PFSK-1 (cell line): Measurements from ENCODE around the gene ZFYVE27.

Experiments
- FOXP2 ChIP-seq: optimal IDR thresholded peaks from 2 replicates; pipeline ENCODE3; 2011; ENCODE audit warnings: borderline replicate concordance, control low read depth, inconsistent platforms; ENCODE audit not compliant: insufficient read depth; ENCODE audit errors: extremely low read length, extremely low read depth
- POLR2AphosphoS5 ChIP-seq: IDR thresholded peaks from 2 replicates; pipeline ENCODE4 v1.6.1; 2012; ENCODE audit warnings: low read depth, mild to moderate bottlenecking, control low read depth, low read length, moderate library complexity
- SIN3A ChIP-seq: IDR thresholded peaks from 2 replicates; pipeline ENCODE4 v1.6.1; 2012; ENCODE audit warnings: mild to moderate bottlenecking, low read length, moderate library complexity, borderline replicate concordance; ENCODE audit not compliant: insufficient read depth
- TAF1 ChIP-seq: IDR thresholded peaks from 2 replicates; pipeline ENCODE4 v1.6.1; 2012; ENCODE audit warnings: low read length, control low read depth, borderline replicate concordance; ENCODE audit not compliant: insufficient read depth
- TF ChIP-seq, protein P1 (sequence below), 2 experiments: IDR thresholded peaks; 2 replicates each; pipeline versions ENCODE4 v1.6.1 to v1.8.0; 2011 to 2012; ENCODE audit warnings: low read depth in 2 of 2, low read length in 2 of 2, control low read depth in 1 of 2, inconsistent platforms in 1 of 2, mild to moderate bottlenecking in 1 of 2, moderate library complexity in 1 of 2; ENCODE audit not compliant: insufficient read depth in 1 of 2

ZFYVE27 gene

DNA sequence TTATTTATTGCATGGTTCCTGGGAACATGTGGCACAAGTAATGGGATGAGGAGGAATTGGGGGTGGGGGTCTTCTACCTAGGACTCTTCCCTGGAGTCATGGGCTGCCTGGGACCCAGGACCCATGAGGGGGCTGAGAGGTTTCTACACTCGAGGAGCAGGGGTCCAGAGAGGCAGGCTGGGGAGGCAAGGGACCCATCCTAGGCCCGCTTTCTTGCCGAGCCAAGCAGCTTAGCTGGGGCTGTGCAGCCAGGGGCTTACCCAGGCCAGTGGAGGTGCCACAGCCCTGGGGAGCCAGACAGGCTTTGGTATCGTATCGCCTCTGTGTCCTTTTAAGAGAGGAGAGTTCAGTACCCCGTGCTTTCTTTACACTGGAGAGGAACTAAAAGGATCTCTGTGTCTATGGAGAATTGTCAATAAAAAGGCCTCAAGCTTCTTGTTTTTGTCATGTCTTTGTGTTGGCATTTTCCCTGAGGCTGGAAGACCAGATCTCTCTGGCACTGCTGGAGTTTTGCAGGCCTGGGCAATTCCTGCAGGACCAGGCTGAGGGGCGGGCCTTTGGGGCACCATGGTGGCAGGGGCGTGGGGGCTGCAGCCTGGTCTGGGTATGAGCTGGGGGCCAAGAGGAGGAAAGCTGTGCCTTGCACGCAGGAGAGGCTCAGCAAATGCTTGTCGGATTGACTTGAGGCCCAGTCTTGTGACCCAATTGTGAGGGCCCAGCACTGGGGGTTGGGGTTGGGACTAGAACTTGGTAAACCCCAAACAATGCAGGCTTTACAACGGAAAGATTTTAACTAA lies 23.7 kb downstream of the ZFYVE27 start:
- TF ChIP-seq POLR2AphosphoS5 (no peak), FOXP2 (no peak), SIN3A (no peak), TAF1 (no peak)
- TF ChIP-seq, protein P1, sequence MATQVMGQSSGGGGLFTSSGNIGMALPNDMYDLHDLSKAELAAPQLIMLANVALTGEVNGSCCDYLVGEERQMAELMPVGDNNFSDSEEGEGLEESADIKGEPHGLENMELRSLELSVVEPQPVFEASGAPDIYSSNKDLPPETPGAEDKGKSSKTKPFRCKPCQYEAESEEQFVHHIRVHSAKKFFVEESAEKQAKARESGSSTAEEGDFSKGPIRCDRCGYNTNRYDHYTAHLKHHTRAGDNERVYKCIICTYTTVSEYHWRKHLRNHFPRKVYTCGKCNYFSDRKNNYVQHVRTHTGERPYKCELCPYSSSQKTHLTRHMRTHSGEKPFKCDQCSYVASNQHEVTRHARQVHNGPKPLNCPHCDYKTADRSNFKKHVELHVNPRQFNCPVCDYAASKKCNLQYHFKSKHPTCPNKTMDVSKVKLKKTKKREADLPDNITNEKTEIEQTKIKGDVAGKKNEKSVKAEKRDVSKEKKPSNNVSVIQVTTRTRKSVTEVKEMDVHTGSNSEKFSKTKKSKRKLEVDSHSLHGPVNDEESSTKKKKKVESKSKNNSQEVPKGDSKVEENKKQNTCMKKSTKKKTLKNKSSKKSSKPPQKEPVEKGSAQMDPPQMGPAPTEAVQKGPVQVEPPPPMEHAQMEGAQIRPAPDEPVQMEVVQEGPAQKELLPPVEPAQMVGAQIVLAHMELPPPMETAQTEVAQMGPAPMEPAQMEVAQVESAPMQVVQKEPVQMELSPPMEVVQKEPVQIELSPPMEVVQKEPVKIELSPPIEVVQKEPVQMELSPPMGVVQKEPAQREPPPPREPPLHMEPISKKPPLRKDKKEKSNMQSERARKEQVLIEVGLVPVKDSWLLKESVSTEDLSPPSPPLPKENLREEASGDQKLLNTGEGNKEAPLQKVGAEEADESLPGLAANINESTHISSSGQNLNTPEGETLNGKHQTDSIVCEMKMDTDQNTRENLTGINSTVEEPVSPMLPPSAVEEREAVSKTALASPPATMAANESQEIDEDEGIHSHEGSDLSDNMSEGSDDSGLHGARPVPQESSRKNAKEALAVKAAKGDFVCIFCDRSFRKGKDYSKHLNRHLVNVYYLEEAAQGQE (IDR thresholded peaks at IDR 0.05; ENCODE audit: insufficient read depth in 1 of 2, low read depth in 2 of 2, low read length in 2 of 2): no peak

DNA sequence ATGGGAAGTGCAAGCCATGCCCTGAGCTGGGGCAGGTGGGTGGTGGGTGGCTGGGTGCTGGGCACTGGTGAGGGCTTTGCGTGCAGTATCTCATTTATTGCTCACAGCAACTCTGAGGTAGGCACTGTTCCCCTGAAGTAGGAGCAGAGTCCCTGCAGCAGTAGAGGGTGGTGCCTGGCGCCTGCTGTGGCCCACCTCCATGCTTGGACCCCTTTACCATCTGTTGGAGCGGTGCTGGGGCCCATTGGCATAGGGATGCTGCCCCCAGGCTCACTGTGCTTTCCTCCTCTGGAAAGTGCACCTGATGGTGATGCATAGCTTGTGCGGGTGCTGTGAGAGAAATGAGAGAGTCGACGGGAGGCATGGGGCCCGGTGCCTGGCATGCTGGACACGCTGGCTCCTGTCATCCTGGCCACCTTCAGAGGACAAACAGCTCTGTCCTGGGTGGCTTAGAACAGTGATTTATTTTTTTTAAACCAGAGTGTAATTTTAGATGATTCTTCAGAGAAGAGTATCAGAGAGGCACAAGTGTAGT lies 24.5 kb downstream of the ZFYVE27 start:
- TF ChIP-seq, protein P1 (IDR thresholded peaks at IDR 0.05; ENCODE audit: insufficient read depth in 1 of 2, low read depth in 2 of 2, low read length in 2 of 2): no peak

DNA sequence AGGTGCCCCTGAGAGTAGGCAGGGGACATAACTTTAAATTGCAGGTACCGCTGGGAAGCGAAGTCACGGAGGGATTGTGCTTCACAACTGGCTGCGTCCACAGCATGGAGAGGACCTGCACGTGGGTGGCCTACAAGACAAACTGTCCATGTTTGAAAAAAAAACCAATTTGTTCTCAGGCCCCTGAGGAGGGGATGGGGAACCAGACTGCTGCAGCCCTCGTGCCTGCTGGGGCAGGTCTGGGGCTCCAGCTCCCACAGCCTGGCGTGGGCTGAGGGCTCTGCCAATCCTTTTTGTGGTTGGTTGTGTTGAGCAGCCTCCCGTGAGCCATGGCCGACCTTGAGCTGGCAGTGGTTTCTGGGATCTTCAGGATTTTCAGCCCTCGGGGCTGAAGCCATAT lies 25.1 kb downstream of the ZFYVE27 start:
- no peak for TF ChIP-seq TAF1
- TF ChIP-seq FOXP2: no peak
- no peak for TF ChIP-seq SIN3A
- TF ChIP-seq, protein P1 (IDR thresholded peaks at IDR 0.05; ENCODE audit: insufficient read depth in 1 of 2, low read depth in 2 of 2, low read length in 2 of 2): no peak
- TF ChIP-seq POLR2AphosphoS5: no peak

DNA sequence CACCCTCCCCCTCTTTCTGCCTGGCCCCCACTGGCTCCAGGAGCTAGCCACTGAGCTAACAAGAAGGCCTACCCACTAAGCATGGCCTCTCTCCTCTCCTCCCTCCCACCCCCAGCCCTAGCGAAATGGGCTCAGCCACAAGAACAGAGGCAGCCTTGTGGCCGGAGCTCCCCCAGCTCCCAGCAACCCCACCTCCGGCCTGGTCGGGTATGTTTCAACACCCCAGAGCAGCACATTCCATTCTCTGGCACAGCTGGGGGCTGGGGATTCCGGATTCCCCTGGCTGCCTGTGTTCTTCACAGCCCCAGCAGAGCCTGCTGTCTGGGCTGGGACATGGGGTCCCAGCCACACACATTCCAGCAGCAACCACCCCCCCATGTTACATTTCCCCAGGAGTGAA lies 25.9 kb downstream of the ZFYVE27 start:
- TF ChIP-seq POLR2AphosphoS5 (no peak), TAF1 (no peak), FOXP2 (no peak)

DNA sequence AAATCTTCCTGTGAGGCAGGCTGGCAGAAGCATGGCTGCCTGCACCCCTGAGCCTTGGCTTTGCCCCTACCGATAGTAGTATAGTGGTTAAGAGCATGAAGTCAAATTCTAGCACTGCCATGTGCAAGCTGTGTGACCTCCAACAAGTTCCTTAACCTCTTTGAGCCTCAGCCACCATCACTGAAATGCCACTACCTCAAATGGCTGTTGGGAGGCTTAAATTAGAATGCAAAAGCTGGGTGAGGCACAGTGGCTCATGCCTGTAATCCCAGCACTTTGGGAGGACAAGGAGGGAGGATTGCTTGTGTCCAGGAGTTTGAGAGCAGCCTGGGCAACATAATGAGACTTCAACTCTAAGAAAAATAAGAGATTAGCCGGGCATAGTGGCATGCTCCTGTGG lies 26.5 kb downstream of the ZFYVE27 start:
- TF ChIP-seq TAF1: no peak
- no peak for TF ChIP-seq POLR2AphosphoS5
- no peak for TF ChIP-seq FOXP2
- TF ChIP-seq SIN3A: no peak
- TF ChIP-seq, protein P1 (IDR thresholded peaks at IDR 0.05; ENCODE audit: insufficient read depth in 1 of 2, low read depth in 2 of 2, low read length in 2 of 2): no peak
